SK-N-SH (cell line): ENCODE measurements around the gene HOMER2.

Source experiments
- EP300 ChIP-seq, 2 experiments: IDR thresholded peaks; 2 replicates each; pipeline versions ENCODE4 v1.4.0 to v1.6.1; 2012; ENCODE audit warnings: borderline replicate concordance in 1 of 2, low read depth in 1 of 2, low read length in 1 of 2
- MXI1 ChIP-seq: IDR thresholded peaks from 2 replicates; pipeline ENCODE4 v1.6.1; 2012; ENCODE audit warnings: mild to moderate bottlenecking, low read depth, low read length, improper control_type of control experiment
- RAD21 ChIP-seq: IDR thresholded peaks from 2 replicates; pipeline ENCODE4 v1.6.1; 2012; ENCODE audit warnings: mild to moderate bottlenecking, low read length
- SIN3A ChIP-seq: IDR thresholded peaks from 2 replicates; pipeline ENCODE4 v1.6.1; 2012; ENCODE audit warnings: low read depth, mild to moderate bottlenecking, low read length, moderate library complexity, borderline replicate concordance
- TCF12 ChIP-seq: IDR thresholded peaks from 2 replicates; pipeline ENCODE4 v1.4.0; 2012
- YY1 ChIP-seq: IDR thresholded peaks from 2 replicates; pipeline ENCODE4 v1.4.0; 2012; ENCODE audit warnings: low read depth, mild to moderate bottlenecking
- TF ChIP-seq, protein P1 (sequence below): fragments of 200-600 bp; sonication (generic); IDR thresholded peaks from 2 replicates; pipeline ENCODE4 v1.6.1; 2017; ENCODE audit warnings: antibody characterized with exemption, mild to moderate bottlenecking, moderate library complexity
- TF ChIP-seq, protein P2 (sequence below): IDR thresholded peaks from 2 replicates; pipeline ENCODE4; 2012

DNA sequence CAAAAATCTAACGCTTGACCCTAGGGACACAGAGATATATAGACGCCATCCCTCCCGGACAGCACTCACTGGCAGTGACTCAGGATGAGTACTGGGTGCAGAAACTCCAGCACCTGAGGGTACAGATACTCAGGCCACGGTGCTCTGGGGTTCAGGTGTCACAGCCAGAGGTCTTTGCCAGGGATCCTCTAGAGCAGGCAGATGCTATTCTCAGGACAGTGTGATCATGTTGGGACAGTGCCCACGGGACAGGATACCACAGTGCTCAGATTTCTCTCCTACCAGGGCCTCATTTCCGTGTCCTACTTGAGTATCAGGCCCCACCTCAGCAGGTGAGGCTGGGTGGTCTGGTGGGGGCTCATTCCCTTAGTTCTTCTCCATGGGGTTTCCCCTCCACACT lies 34.4 kb downstream of the HOMER2 start:
- TF ChIP-seq SIN3A (no peak), TCF12 (no peak), EP300 (IDR thresholded peaks at IDR 0.05; ENCODE audit: borderline replicate concordance in 1 of 2, low read depth in 1 of 2, low read length in 1 of 2) (no peak), MXI1 (no peak), YY1 (no peak), RAD21 (no peak)
- TF ChIP-seq, protein P1, sequence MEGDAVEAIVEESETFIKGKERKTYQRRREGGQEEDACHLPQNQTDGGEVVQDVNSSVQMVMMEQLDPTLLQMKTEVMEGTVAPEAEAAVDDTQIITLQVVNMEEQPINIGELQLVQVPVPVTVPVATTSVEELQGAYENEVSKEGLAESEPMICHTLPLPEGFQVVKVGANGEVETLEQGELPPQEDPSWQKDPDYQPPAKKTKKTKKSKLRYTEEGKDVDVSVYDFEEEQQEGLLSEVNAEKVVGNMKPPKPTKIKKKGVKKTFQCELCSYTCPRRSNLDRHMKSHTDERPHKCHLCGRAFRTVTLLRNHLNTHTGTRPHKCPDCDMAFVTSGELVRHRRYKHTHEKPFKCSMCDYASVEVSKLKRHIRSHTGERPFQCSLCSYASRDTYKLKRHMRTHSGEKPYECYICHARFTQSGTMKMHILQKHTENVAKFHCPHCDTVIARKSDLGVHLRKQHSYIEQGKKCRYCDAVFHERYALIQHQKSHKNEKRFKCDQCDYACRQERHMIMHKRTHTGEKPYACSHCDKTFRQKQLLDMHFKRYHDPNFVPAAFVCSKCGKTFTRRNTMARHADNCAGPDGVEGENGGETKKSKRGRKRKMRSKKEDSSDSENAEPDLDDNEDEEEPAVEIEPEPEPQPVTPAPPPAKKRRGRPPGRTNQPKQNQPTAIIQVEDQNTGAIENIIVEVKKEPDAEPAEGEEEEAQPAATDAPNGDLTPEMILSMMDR, result no peak
- TF ChIP-seq, protein P2, sequence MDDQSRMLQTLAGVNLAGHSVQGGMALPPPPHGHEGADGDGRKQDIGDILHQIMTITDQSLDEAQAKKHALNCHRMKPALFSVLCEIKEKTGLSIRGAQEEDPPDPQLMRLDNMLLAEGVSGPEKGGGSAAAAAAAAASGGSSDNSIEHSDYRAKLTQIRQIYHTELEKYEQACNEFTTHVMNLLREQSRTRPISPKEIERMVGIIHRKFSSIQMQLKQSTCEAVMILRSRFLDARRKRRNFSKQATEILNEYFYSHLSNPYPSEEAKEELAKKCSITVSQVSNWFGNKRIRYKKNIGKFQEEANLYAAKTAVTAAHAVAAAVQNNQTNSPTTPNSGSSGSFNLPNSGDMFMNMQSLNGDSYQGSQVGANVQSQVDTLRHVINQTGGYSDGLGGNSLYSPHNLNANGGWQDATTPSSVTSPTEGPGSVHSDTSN, result no peak
